HG03025 (cell line): ENCODE results near the gene PVALEF.

ENCODE experiments used
- ATAC-seq: cut with Tn5 transposase; IDR thresholded peaks from one replicate; pipeline ENCODE4 v1.9.1; 2021; ENCODE audit warnings: mild to moderate bottlenecking, moderate library complexity; ENCODE audit not compliant: unreplicated experiment, low FRiP score

Gene PVALEF

GRCh38 chr17:81128338-81128737, 37.0 kb upstream of the PVALEF start:
- no peak for ATAC-seq

DNA sequence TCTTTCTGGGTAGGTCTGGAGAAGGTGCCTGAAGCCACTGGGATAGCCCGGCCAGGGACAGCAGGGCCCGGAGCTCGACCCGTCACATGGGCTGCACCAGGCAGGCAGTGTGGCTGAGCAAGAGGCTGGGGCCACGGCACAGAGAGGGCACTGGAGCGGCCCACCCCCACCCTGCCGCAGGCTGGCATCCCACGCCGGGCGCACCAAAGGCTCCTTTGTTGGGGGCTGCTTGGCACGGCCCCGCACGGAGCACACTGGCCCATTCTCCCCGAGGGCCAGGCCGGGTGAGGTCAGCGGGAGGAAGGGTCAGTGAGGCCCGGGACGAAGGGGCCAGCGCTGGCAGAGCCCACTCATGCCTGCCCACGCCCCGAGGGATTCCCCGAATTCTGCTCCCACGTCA, 36.5 kb upstream of the PVALEF start:
- no peak for ATAC-seq

- ATAC-seq = no peak
Measured at GRCh38 chr17:81129289-81129688, 36.0 kb upstream of the PVALEF start.

GRCh38 chr17:81129711-81130367, 35.5 kb upstream of the PVALEF start:
- ATAC-seq = no peak

GRCh38 chr17:81130385-81131361, 34.6 kb upstream of the PVALEF start:
- no peak for ATAC-seq

- no peak for ATAC-seq
Measured at GRCh38 chr17:81131486-81132196, 33.7 kb upstream of the PVALEF start.

- ATAC-seq = no peak
Measured at GRCh38 chr17:81132197-81132540, 33.1 kb upstream of the PVALEF start.

DNA sequence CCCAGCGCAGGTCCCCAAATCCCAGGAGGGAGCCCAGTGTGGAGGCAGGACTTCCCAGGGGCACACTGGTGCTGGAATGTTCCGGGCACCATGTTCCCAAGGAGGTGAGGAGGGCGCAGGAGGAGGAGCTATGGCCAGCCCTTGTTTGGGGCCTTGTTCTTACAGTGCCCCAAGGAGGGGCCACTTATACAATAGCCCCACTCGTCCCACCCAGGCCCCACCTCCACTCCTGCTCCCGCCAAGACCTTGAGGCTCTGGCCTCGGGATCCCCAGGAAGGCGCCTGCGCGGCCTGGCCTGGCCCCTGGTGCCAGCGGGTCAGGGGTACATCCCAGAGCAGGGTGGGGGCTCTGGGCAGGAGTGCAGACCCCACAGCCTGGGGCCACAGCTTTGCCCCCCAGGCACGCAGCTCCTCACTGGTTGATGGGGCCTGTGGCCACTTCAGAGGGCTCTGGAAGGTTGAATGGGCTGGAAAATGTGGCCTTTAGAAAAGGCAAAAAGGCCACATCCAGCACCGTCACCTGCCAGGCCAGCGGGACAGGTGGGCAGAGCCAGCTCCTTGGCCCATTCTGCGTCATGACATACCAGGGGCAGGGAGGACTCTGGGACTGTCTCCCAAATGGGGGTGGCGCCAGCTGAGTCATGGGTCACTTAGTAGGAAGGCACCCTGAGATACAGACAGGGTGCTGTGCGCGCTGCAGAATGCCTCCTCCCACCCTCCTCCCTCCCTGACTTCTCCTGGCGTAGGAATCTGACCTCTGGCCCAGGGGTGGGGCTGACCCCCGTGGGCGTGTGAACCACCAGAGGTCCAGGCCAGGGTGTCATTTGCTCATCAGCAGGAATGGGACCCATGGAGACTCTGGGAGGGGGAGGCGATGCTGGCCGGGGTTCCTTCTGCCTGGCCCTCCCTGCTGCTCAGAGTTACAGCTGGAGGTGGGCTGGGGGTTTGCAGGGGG, 32.3 kb upstream of the PVALEF start:
- no peak for ATAC-seq

GRCh38 chr17:81134064-81134781, 31.1 kb upstream of the PVALEF start:
- ATAC-seq = no peak

GRCh38 chr17:81135505-81136278, 29.6 kb upstream of the PVALEF start:
- ATAC-seq = no peak

- ATAC-seq = no peak
Measured at GRCh38 chr17:81136366-81136765, 28.9 kb upstream of the PVALEF start.

GRCh38 chr17:81137248-81137647, 28.1 kb upstream of the PVALEF start:
- no peak for ATAC-seq

GRCh38 chr17:81138083-81138482, 27.2 kb upstream of the PVALEF start:
- ATAC-seq = no peak

DNA sequence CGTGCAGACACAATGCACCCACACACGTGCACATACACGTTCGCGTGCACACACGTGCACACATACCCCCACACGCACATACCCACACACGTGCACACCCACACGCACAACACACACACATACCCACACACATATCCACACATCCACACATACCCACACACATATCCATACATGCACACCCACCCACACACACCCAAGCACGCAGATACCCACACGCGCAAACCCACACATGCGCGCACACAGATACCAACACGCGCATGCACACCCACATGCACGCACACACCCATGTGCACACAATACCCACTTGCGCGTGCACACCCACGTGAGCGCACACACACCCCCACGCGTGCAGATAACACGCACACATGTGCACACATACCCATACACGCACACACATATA, 26.8 kb upstream of the PVALEF start:
- no peak for ATAC-seq

DNA sequence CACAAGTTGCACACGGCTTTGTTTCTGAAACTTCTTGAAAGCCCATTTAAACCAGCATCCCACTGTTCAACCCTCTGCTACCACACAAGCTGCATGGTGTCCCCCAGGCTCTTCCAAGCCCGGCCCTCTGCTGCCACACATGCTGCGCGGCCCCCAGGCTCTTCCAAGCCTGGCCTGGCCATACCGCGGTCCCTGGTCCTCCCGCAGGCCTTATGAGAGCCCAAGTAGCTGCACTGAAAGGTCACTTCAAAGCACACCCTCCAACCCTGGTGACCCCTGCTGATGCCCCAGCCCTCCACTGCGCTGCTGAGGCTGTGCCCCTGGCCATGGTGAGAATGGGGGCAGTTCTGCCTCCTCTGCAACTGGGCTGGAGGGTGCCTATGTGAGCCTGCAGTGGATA, 25.9 kb upstream of the PVALEF start:
- no peak for ATAC-seq

GRCh38 chr17:81140018-81140417, 25.3 kb upstream of the PVALEF start:
- ATAC-seq = no peak

DNA sequence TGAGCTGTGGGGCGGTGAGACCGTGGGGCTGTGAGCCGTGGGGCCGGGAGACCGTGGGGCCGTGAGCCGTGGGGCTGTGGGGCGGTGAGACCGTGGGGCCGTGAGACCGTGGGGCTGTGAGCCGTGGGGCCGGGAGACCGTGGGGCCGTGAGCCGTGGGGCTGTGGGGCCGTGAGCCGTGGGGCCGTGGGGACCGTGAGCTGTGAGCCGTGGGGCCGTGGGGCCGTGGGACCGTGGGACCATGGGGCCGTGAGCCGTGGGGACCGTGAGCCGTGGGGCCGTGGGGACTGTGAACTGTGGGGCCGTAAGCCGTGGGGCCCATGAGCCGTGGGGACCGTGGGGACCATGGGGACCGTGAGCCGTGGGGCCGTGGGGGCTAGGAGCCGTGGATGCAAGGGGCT, 24.6 kb upstream of the PVALEF start:
- no peak for ATAC-seq

DNA sequence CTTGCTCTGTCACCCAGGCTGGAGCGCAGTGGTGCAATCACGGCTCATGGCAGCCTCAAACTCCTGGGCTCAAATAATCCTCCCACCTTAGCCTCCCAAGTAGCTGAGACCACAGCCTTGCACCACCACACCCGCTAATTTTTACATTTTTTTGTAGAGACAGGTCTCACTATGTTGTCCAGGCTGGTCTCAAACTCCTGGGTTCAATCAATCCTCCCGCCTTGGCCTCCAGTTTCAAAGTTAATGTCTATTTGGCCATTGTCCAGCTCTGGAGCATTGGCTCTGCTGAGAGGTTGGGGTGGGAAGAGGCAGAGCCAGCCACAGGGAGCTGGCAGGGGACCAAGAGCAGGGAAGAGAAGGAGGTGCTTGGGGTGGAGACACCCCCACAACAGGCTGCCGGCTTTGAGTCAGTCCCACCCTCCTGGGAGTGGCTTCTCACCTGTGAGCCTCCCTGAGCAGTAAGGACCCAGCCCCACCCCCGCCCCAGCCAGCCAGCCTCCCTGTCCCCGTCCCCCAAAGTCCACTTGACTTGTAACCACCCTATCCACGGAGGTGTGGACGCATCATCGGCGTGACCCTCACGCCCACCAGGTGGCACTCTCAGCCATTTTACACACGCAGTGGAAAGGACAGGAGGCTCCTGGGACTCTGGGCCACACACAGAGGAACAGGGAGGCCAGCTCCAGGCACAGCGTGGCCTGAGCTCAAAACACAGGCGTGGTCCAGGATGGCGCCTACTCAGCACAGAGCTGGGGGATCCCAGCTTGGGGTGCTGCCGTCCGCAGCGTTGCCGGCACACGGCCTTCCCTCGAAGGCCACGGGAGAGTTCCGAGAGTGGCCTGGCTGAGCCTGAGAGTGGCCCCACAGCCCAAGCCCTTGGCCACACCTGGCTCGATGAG, 22.8 kb upstream of the PVALEF start:
- ATAC-seq = no peak
